Endometrial microvascular endothelial cells (primary cell): Measurements from ENCODE around the gene PTPA. TPM values are rescaled to one million over a fixed set of nuclear protein-coding genes. Genes with fewer than 3 reads are reported as not detected.

ENCODE experiments used
- in situ Hi-C: cut with HindIII; loops from 2 replicates; pipeline ENCODE4 v1.10.0; 2017; ENCODE audit warnings: low sequenced_read_pairs, low pct_unique_long_range_greater_than_20kb; ENCODE audit errors: inconsistent ontology term
- total RNA-seq: library from RNA; depleted of rRNA; stranded (reverse); fragments of >200 nt; gene quantifications from one replicate; pipeline ENCODE4 v1.2.3, GENCODE V29; 2015; ENCODE audit errors: inconsistent ontology term

Gene PTPA
- total RNA-seq, 1 donor from 2014 or later: 163 TPM

DNA sequence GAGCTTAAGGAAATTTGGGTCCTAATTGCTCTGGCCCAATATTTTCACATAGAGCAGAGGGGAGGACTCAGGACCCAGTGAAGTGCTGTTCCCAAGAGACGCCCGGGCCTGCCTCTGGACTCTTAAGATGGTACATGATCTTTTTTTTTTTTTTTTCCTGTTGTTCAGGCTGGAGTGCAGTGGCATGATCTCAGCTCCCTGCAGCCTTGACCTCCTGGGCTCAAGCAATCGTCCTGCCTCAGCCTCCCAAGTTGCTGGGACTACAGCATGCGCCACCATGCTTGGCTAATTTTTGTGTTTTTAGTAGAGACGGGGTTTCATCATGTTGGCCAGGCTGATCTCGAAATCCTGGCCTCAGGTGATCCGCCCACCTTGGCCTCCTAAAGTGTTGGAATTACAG lies 19.1 kb downstream of the PTPA start:
- in situ Hi-C loops: loop anchor here (10.0 kb wide), 1 partner anchor 495 kb away; the partner anchor contains the start of genes C9orf50 and NTMT1

DNA sequence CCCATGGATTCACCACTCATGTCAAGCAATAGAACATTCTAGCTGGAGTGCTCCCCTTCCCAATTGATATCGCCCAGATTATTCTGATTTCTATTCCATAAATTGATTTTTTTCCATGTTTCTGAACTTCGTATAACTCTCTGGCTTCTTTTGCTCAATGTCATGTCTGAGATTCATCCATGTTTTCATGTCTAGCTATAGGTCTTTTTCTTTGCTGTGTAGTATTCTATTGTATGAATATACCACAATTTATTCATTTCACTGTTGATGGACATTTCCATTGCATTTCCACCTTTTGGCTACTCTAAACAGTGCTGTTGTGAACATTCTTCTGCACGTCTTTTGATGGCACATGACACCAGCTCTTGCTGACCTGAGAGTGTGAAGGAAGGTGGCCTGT lies 19.6 kb downstream of the PTPA start:
- in situ Hi-C loops: loop anchor here (10.0 kb wide), 1 partner anchor 494 kb away; the partner anchor contains the start of genes C9orf50 and NTMT1

DNA sequence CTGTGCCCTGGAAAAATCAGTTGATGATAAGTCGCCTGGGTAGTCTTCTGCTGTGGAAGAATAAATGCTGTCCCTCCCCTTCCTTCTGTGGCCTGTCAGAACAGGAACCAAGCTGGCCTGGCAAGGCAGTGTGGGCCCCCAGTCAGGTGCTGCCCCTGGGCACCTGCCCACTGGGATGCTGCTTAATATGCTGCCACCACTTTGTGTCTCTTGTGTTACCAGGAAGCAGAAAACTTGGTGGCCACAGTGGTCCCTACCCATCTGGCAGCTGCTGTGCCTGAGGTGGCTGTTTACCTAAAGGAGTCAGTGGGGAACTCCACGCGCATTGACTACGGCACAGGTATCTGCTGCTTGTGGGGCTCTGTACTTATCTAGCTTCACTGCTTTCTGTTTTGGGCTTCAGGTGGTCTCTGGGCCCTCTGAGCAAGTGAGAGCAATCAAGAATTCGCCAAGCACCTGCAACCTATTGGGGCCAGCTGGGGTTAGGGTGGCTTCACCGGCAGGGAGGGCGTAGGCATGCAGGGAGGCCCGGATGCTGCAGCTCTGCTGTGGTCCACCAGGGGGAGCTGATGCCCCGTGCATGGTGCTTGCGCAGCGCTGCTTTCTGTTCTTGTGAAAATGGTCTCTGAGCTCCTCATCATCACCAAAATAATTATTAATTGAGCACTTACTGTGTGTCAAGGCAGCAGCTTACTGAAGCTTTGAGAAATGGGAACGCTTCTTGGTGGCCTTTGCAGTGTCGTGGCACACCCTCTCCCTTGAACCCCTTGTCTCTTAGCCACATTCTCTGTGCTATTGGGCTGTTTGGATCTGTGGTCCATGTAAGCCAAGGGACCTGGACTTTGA lies 20.3 kb downstream of the PTPA start:
- in situ Hi-C loops: loop anchor here (10.0 kb wide), 1 partner anchor 493 kb away; the partner anchor contains the start of genes C9orf50 and NTMT1

DNA sequence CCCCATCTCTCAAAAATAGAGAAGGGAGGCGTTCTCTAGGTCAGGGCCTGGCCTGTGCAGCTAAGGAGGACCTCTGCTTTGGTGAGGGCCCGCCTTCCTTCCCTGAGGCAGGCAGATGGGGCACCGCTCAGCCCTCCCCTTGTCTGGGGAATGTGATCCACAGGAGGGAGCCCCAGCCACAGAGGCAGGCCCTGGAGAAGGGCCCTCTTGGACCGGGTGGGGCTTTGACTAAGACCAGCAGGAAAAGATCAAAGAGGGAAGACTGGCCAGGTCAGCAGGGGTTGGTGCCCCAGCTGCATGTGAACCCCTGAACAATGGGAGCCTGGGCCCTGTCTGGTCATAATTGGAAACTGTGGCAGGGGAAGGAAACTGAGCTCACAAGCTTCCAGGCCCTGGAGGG lies 21.9 kb downstream of the PTPA start:
- in situ Hi-C loops: loop anchor here (10.0 kb wide), 1 partner anchor 492 kb away; the partner anchor contains the start of genes C9orf50 and NTMT1

DNA sequence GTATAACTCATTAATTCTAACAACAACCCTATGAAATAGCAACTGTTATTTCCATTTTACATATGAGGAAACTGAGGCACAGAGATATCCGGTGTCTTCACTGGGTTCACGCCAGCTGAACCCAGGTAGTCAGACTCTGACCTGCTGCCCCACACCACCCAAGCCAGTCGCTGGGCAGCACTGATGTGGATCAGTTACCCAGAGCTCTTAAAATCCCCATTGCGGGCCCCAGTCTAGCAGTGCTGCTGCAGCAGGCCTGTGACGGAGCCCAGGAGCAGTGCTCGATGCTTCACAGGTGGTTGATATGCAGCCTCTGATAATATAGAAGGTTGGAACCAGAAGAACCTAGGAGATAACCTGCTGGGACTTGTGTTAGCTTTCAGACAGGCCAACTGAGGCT lies 24.3 kb downstream of the PTPA start:
- in situ Hi-C loops: loop anchor here (10.0 kb wide), 1 partner anchor 489 kb away; the partner anchor contains the start of genes C9orf50 and NTMT1

DNA sequence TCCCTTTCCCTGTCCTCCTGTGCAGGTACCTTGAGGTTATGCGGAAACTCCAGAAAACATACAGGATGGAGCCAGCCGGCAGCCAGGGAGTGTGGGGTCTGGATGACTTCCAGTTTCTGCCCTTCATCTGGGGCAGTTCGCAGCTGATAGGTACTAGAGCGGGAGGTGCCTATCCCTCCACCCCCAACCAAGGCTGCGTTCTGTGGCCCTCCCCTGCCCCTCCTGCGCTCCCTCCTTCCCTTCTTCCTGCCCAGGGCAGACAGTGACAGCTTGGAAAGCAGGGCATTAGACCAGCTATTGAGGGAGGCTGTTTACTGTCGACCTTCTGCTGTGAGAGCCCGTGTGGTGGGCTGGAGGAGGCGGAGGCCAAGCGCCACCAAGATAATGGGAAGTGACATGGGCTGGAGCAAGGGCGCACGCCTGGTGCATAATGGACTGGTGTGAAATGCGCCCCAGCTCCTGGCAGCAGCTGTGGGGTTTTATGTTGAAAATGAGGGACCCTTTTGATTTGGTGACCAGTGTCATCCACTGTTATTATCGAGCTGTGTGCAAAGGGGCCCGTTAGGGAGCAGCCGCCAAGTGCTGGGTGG lies 25.3 kb downstream of the PTPA start:
- in situ Hi-C loops: loop anchor here (10.0 kb wide), 1 partner anchor 488 kb away; the partner anchor contains the start of genes C9orf50 and NTMT1

DNA sequence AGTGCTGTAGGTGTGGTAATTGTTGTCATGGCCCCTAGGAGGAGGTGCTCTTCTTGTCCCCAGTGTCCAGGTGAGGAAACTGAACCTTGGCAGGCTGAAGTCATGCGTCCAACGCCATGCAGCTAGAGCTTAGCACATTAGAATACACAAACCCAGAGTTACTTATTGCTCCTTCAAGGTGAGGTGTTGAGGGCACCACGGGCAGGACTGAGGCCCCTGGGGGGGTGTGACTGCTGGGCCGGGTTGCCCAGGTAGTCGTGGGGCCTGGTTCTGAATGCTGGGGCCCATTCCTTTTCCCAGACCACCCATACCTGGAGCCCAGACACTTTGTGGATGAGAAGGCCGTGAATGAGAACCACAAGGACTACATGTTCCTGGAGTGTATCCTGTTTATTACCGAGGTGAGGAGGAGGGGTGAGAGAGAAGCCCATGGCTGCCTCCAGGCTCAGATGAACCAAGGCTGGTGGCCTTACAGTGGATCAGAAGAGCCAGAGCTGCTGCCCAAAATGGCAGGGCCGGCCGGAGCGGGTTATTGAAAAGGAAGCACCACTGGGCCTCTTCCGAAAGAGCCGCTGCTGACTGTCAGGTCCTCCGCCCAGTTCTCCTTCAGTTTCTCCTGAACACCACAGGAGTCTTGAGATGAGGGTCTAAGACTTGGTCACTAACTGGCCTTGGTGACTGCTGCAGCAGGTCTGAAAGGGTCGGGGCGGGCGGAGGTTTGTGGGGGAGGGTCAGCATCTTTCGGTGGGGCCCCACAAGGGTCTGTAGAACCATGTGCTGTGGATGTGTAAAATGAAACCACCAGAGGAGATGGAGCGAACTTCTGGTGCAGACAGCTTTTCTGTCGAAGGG lies 26.3 kb downstream of the PTPA start:
- in situ Hi-C loops: loop anchor here (10.0 kb wide), 1 partner anchor 487 kb away; the partner anchor contains the start of genes C9orf50 and NTMT1

DNA sequence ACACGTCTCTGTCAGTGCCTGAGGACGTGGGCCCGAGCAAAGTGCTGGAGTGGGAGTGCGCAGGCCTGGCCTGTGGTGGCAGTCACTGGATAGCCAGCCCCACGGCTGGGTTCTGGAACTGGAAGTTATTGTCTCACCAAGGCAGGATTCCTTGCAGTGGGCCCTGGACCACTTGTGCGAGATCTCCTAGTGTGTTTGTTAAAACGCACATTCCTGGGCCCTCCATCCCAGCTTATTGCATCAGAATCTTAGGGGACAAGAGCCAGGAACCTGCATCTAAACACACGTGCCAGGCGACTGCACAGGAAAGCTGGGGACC lies 26.9 kb downstream of the PTPA start:
- in situ Hi-C loops: loop anchor here (10.0 kb wide), 1 partner anchor 487 kb away; the partner anchor contains the start of genes C9orf50 and NTMT1

DNA sequence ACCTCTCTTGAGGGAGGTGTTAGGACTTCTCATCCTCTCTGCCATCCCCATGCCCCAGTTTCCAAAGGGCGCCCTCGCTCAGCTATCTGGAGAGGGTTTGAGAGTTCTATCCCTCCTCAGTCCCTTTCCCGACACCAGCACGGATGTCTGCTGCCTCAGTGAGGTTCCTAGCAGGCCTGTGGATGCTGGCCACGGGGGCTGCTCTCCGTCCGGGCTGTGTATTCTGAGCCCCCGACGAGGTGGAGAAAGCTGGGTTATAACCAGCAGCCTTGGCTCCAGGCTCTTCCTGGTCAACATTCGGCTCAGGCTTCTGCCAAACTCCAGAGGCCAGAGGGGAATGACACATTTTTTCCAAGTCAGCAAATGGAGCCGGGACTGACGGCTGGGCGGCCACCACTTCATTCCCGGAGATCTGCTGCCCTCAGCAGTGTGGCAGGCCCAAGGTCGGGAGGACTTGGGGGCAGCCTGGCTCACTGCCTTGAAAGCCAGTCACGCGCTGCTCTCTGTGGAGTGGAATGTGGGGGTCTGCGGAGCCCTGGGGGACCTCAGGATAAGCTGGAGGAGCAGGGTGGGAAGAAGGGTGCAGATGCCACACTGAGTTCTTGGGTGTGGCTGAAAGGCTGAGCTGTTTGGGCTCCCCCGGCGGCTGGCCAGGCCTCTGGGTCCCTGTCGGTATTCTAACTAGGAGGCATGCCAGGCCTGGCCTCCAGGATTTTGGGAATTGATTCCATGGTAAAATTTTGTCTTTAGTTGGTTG lies 27.4 kb downstream of the PTPA start:
- in situ Hi-C loops: loop anchor here (10.0 kb wide), 1 partner anchor 486 kb away; the partner anchor contains the start of genes C9orf50 and NTMT1

DNA sequence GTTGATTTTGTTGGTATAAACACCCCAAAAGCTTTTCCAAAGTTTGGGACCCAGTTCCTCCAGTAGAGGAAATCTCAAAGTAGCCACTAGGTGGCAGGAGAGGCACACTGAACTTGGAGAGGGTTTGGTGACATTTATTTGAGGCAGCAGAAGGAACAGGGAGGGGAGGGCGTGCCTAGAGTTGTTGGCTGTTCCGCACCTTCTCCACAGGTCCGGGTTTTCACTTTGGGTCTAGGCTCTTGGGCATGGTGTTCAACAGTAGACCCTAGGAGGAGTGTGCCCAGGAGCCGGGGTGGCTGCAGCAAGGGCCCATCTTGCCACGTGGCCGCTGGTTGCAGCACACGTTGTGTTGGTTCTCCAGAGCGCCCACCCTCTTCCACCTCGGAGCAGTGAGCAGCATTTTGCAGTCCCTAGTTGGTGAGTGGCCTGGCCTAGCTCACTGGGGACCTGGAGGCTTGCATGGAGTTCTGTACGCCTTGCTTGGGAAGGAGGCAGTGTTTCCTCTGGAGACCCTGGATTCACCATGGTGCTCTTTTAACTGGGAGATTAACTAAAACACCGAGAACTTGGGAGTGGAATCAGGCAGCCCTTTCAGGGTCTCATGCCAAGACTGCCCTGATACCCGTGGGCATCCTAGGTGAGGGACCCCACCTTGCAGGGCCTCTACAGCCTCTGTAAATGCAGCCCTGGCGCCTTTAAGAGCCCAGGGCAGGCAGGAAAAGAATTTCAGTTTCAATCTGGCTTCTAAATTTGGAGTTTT lies 28.2 kb downstream of the PTPA start:
- in situ Hi-C loops: loop anchor here (10.0 kb wide), 1 partner anchor 485 kb away; the partner anchor contains the start of genes C9orf50 and NTMT1

DNA sequence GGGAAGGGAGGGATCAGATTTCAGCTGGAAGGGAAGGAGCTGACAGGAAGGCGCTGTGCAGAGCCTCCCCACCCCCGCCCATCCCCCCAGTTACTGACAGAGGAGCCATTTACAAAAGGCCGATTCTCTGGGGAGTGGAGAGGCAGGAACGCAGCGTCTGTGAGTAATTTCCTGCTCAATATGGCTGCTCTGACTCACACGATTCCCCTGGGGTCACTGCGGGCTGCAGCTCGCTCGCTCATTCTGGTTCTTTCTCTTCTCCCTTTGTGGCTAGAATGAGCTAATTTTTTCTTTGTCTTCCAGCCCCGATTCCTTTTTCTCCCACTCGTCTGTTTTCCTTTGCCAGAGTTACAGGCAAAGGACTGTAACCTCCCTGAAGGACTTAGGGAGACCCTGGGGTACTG lies 28.8 kb downstream of the PTPA start:
- in situ Hi-C loops: loop anchor here (10.0 kb wide), 1 partner anchor 485 kb away; the partner anchor contains the start of genes C9orf50 and NTMT1

DNA sequence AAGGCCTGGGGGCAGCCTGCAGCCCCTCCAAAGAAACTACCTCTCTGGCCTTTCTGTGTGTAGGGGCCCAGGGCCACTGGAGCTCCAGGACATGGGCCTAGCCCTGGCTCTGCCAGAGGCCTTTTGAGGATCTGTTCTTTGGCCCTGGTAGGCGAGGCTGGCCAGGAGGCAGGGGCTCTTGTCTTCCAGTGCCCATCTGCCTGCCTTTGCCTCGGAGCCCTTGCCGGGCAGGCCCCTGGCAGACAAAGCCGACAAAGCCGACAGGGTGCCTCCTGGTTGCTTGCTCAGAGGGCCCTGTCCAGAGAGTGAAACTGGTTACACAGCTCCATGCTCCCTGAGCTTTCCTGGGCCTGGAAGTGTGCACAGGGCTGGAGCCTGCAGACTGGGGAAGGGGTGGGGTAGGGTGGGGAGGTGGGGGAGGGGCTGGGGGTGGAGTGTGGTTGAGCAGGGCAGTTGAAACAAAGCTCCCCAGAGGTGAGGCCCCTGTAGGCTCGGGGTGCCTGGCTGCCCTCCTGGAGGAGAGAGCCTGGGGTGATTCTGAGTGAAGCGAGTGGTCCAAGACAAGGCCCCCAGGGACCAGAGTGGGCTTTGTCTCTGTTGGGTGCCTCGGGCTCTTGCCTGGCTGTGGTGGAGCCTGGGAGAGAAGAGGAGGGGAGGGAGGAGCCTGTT lies 29.3 kb downstream of the PTPA start:
- in situ Hi-C loops: no loop called here

DNA sequence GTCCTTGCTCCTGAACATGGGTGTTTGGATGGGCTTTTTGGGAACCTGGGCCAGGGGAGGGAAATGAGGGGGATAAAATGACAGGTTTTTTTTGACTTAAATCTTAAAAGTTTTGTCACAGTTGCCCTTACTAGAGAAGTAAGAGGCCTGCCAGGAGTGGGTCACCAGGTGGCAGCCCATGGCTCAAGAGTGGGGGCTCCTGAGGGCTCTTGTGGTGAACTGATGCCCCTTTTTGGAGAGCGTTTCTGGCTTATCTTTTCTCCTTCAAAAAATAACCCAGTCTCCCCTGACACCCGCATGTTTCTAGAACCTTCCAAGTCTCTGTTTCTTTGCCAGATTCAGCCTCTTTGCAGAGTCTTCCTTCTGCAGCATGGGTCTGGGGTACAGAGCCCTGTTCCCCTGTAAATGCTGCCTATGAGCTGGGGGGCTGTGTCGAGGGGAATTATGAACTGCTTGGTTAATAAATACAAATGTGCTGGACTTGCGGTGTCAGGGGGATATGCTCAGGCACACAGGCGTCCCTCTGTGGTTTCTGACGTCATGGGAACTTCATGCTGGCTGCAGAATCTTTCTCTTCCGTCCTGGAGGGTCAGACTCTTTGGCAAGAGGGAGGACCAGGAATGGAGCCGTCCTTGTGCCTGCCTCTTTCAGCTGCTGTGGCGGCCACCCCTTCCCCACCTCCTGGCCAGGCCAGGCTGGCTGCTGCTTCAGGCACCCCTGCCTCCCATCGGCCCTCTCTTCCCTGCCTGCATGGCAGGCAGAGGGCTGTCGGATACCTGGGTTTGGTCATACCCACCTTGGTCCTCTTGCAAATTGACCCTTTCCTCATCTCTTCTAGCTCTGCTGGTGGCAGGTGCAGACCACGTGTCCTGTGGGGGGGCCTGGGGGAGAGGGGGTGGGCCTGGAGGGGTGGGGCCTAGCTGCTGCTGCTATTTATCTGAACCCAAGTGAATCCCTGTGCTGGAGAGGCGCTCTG lies 30.1 kb downstream of the PTPA start:
- in situ Hi-C loops: no loop called here

DNA sequence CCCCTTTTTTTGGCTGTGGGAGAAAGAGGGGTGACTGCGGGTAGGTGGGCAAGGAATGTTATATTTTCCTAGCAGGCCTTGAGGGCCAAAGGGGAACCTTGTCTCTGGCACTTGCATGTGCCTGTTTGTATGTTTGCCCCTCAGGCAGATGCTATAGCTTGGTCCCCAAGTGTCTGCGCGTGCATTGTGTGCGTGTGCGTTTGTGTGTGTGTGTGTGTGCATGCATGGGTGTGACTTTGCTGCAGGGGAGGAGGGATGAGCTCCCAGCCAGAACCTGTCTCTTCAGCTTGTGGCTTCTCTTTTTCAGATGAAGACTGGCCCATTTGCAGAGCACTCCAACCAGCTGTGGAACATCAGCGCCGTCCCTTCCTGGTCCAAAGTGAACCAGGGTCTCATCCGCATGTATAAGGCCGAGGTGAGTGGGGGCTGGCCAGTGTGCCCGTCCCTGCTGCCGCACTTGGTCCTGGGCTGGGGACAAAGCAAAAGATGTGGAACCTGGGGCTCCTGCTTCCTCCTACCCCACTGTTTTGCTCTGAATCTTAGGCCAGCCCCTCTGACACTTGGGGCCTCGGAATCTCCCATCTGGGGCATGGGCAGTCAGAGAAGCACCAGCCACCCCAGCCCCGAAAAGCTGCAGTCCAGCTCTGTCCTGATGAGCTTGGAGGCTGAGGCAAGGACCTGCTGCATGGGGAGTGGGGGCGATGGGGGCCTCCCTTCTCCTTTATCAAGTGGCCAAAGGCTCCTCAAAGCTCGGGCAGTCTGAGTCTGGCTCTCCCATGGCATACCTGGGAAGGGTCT lies 31.1 kb downstream of the PTPA start:
- in situ Hi-C loops: no loop called here
